ENCODE results near the gene RAB7B. TPM values are rescaled to one million over a fixed set of nuclear protein-coding genes. Genes with fewer than 3 reads are reported as not detected.

Gene RAB7B
- total RNA-seq, 1 donor from 2014 or later = 6.6 TPM

DNA sequence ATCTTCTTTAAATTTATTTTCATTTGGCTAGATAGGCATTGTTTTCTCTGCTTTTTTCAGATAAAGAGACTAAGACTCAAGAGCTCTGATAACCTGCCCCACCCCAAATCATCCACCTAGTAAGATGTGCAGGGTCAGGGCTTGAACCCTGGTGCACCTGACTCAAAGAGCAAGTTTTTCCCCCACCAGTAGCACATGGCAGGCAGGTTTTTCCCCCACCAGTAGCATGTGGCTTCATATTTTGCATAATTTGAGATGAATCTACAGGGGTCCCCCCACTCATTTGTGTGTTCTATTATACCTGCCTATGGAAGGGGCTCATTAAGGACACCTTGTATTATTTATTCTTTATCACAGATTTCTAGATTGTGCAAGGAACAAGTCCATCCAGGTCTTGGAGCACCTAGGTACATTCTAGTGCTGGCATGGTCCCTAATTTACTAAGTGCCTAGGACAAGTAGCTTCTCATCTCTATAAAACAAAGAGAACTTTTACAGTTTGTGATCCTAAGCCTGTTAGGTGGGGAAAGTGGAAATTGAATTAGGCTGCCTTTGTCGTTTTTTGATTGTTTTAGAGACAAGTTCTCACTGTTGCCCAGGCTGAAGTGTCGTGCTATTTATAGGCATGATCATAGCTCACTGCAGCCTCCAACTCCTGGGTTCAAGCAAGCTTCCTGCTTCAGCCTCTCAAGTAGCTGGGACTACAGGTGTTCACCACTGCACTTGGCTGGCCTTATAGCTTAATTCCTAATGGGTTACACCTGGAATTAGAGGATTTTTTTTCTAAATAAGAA lies 33.7 kb upstream of the RAB7B start:
- TF ChIP-seq, protein P1, sequence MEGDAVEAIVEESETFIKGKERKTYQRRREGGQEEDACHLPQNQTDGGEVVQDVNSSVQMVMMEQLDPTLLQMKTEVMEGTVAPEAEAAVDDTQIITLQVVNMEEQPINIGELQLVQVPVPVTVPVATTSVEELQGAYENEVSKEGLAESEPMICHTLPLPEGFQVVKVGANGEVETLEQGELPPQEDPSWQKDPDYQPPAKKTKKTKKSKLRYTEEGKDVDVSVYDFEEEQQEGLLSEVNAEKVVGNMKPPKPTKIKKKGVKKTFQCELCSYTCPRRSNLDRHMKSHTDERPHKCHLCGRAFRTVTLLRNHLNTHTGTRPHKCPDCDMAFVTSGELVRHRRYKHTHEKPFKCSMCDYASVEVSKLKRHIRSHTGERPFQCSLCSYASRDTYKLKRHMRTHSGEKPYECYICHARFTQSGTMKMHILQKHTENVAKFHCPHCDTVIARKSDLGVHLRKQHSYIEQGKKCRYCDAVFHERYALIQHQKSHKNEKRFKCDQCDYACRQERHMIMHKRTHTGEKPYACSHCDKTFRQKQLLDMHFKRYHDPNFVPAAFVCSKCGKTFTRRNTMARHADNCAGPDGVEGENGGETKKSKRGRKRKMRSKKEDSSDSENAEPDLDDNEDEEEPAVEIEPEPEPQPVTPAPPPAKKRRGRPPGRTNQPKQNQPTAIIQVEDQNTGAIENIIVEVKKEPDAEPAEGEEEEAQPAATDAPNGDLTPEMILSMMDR (IDR thresholded peaks at IDR 0.05; ENCODE audit: insufficient read depth, low read depth, low read length) = no peak
- no peak for TF ChIP-seq EZH2 (IDR thresholded peaks at IDR 0.05; ENCODE audit: insufficient read depth, low read length)
- Mint-ChIP-seq H3K27ac (ENCODE audit: unreplicated experiment) (no peak overlapping the region), H3K27me3 (ENCODE audit: low read depth, unreplicated experiment) (peaks cover 55% of the 10 kb centered on the region), H3K36me3 (ENCODE audit: low read depth, unreplicated experiment) (no peaks in the 10 kb centered on the region), H3K4me3 (ENCODE audit: unreplicated experiment) (no peak overlapping the region), H3K4me1 (ENCODE audit: low read depth, unreplicated experiment) (peaks cover 4% of the 10 kb centered on the region), H3K9me3 (ENCODE audit: unreplicated experiment) (peaks cover 15% of the 10 kb centered on the region)
- Histone ChIP-seq H3K4me2 (ENCODE audit: low read length) (no peak overlapping the region), H2AFZ (ENCODE audit: low read depth, low read length) (no peak overlapping the region), H3K9ac (ENCODE audit: low read length) (no peak overlapping the region), H3K36me3 (ENCODE audit: insufficient read depth, low read length) (no peaks in the 10 kb centered on the region), H3K9me3 (ENCODE audit: insufficient read depth, low read depth, low read length) (no peaks in the 10 kb centered on the region), H3K27ac (ENCODE audit: low read depth, low read length) (no peak overlapping the region), H3K79me2 (ENCODE audit: insufficient read depth, low read length) (no peaks in the 10 kb centered on the region), H4K20me1 (ENCODE audit: insufficient read depth, low read length) (no peaks in the 10 kb centered on the region), H3K4me3 (ENCODE audit: insufficient read depth, low read depth, low read length) (no peak overlapping the region), H3K27me3 (ENCODE audit: insufficient read depth, low read length) (peaks cover 56% of the 10 kb centered on the region), H3K4me1 (ENCODE audit: insufficient read depth, low read length) (no peaks in the 10 kb centered on the region)
- DNase-seq (ENCODE audit: low read depth) (no peak), FAIRE-seq (no peak)

DNA sequence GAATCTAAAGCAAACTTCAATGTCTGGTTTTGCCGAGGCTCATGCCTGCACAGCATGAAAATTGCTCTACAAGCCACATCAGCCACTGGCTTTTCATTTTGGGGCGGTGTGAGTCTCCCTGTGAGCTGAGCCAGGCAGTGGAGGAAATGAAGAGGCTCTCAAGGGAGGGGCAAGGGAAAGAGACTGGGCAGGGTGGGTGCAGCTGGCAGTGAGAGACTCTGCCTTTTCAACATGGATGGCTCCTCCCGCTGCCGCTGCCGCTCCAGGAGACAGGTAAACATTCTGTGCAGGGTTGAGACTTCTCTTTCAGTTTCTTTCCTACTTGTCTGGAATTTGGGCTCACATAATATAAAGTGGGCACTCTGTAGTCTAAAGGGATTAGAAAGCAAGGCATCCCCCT lies 31.8 kb upstream of the RAB7B start:
- no peaks in the 10 kb centered on the region for H3K79me2 ChIP-seq (ENCODE audit: insufficient read depth, low read length)
- no peaks in the 10 kb centered on the region for H3K36me3 Mint-ChIP-seq (ENCODE audit: low read depth, unreplicated experiment)
- H3K27ac ChIP-seq (ENCODE audit: low read depth, low read length) = no peak overlapping the region
- H3K9me3 Mint-ChIP-seq (ENCODE audit: unreplicated experiment) = peaks cover 15% of the 10 kb centered on the region
- H3K9ac ChIP-seq (ENCODE audit: low read length) = no peak overlapping the region
- no peaks in the 10 kb centered on the region for H3K9me3 ChIP-seq (ENCODE audit: insufficient read depth, low read depth, low read length)
- no peaks in the 10 kb centered on the region for H3K4me1 Mint-ChIP-seq (ENCODE audit: low read depth, unreplicated experiment)
- no peaks in the 10 kb centered on the region for H4K20me1 ChIP-seq (ENCODE audit: insufficient read depth, low read length)
- peaks cover 41% of the 10 kb centered on the region for H3K27me3 ChIP-seq (ENCODE audit: insufficient read depth, low read length)
- H2AFZ ChIP-seq (ENCODE audit: low read depth, low read length) = no peak overlapping the region
- H3K4me3 Mint-ChIP-seq (ENCODE audit: unreplicated experiment) = no peak overlapping the region
- H3K4me2 ChIP-seq (ENCODE audit: low read length) = no peak overlapping the region
- no peaks in the 10 kb centered on the region for H3K36me3 ChIP-seq (ENCODE audit: insufficient read depth, low read length)
- no peak for FAIRE-seq
- TF ChIP-seq EZH2 (IDR thresholded peaks at IDR 0.05; ENCODE audit: insufficient read depth, low read length) = no peak
- TF ChIP-seq, protein P1 (IDR thresholded peaks at IDR 0.05; ENCODE audit: insufficient read depth, low read depth, low read length) = no peak
- no peak overlapping the region for H3K27ac Mint-ChIP-seq (ENCODE audit: unreplicated experiment)
- DNase-seq (ENCODE audit: low read depth) = no peak
- H3K27me3 Mint-ChIP-seq (ENCODE audit: low read depth, unreplicated experiment) = peaks cover 43% of the 10 kb centered on the region
- no peak overlapping the region for H3K4me3 ChIP-seq (ENCODE audit: insufficient read depth, low read depth, low read length)
- H3K4me1 ChIP-seq (ENCODE audit: insufficient read depth, low read length) = no peaks in the 10 kb centered on the region

Data from astrocyte (in vitro differentiated cells and primary cell).